HG03565 (cell line): ENCODE measurements around the gene FBRSL1.
"Not testable (repeated sequence)": the region's sequence is repeated elsewhere in the genome, so short reads cannot be mapped to it uniquely, and the experiment has no call there.

Source experiments
- ATAC-seq: cut with Tn5 transposase; IDR thresholded peaks from one replicate; pipeline ENCODE4 v1.9.1; 2021; ENCODE audit warnings: mild to moderate bottlenecking, moderate library complexity; ENCODE audit not compliant: unreplicated experiment

FBRSL1 gene

GRCh38 chr12:132489602-132490266, at the start of gene FBRSL1:
Gene FBRSL1, plus strand, starts transcription at chr12:132490151.
- peak; percentile 42 for ATAC-seq

GRCh38 chr12:132440420-132440819, 49.5 kb upstream of the FBRSL1 start:
- not testable (repeated sequence) for ATAC-seq

GRCh38 chr12:132441871-132442863, 47.8 kb upstream of the FBRSL1 start:
- ATAC-seq: no peak

GRCh38 chr12:132443091-132443490, 46.9 kb upstream of the FBRSL1 start:
- ATAC-seq: no peak

- ATAC-seq: no peak
Observed at GRCh38 chr12:132444283-132444682, 45.7 kb upstream of the FBRSL1 start.

- no peak for ATAC-seq
Observed at GRCh38 chr12:132444957-132445883, 44.7 kb upstream of the FBRSL1 start.

- ATAC-seq: no peak
Observed at GRCh38 chr12:132445884-132446632, 43.9 kb upstream of the FBRSL1 start.

- no peak for ATAC-seq
Observed at GRCh38 chr12:132446633-132447326, 43.2 kb upstream of the FBRSL1 start.

- ATAC-seq: no peak
Observed at GRCh38 chr12:132447327-132447720, 42.6 kb upstream of the FBRSL1 start.

GRCh38 chr12:132447731-132448462, 42.1 kb upstream of the FBRSL1 start:
- no peak for ATAC-seq

GRCh38 chr12:132448463-132448820, 41.5 kb upstream of the FBRSL1 start:
- no peak for ATAC-seq

- ATAC-seq: peak; percentile 58
Observed at GRCh38 chr12:132449565-132450417, 40.2 kb upstream of the FBRSL1 start.

- no peak for ATAC-seq
Observed at GRCh38 chr12:132450418-132451171, 39.4 kb upstream of the FBRSL1 start.

- ATAC-seq: no peak
Observed at GRCh38 chr12:132451172-132451835, 38.6 kb upstream of the FBRSL1 start.

GRCh38 chr12:132451836-132452195, 38.1 kb upstream of the FBRSL1 start:
- no peak for ATAC-seq

- no peak for ATAC-seq
Observed at GRCh38 chr12:132452596-132453350, 37.2 kb upstream of the FBRSL1 start.
